H1 (cell line): ENCODE data around the gene PI4KB. TPM values are rescaled to one million over a fixed set of nuclear protein-coding genes. Genes with fewer than 3 reads are reported as not detected.

ENCODE experiments used
- CHD2 ChIP-seq: IDR thresholded peaks from 2 replicates; pipeline ENCODE4 v1.6.1; 2012; ENCODE audit warnings: low read length, improper control_type of control experiment
- EP300 ChIP-seq, 2 experiments: IDR thresholded peaks; 1 replicate in 1 of 2; 2 replicates in 1 of 2; pipeline ENCODE4 v1.6.1; 2011 to 2012; ENCODE audit warnings: low read depth in 2 of 2, low read length in 2 of 2, mild to moderate bottlenecking in 2 of 2, borderline replicate concordance in 1 of 2, inconsistent platforms in 1 of 2, moderate library complexity in 1 of 2
- KDM1A ChIP-seq: fragments of 200-600, 300-600 bp; sonication (generic); IDR thresholded peaks from 2 replicates; pipeline ENCODE4 v1.7.1; 2016; ENCODE audit warnings: mild to moderate bottlenecking, low read length, borderline replicate concordance
- SRF ChIP-seq: IDR thresholded peaks from 2 replicates; pipeline ENCODE4 v1.6.1; 2011; ENCODE audit warnings: mild to moderate bottlenecking, low read depth, low read length, moderate library complexity
- TBP ChIP-seq: IDR thresholded peaks from 2 replicates; pipeline ENCODE4 v1.6.1; 2011; ENCODE audit warnings: low read depth, low read length, improper control_type of control experiment
- YY1 ChIP-seq: IDR thresholded peaks from 2 replicates; pipeline ENCODE4 v1.6.1; 2011; ENCODE audit warnings: low read depth, mild to moderate bottlenecking, low read length
- polyA plus RNA-seq, 7 experiments: library from polyadenylated mRNA; depleted of rRNA in 3 of 7; stranded (reverse) in 5 of 7; unstranded in 2 of 7; fragments of >200 nt in 5 of 7; fragments of 200-250 nt in 2 of 7; gene quantifications; 1 replicate in 5 of 7; 2 replicates in 1 of 7; 4 replicates in 1 of 7; pipeline versions ENCODE4 v1.2.1 to v1.2.3, GENCODE V29; 2011 to 2013; ENCODE audit warnings: missing spikeins in 2 of 7, mixed read lengths in 2 of 7
- total RNA-seq: library from RNA; stranded (reverse); fragmentation: NEBNext Ultra II Directional; extraction: Animal tissue kit (Norgen Biotek cat#: 25700); gene quantifications from 2 replicates; pipeline ENCODE4 v1.2.1, GENCODE V29; 2021
- TF ChIP-seq, protein P1 (sequence below): IDR thresholded peaks from 2 replicates; pipeline ENCODE4 v1.6.1; 2012; ENCODE audit warnings: low read length, inconsistent platforms
- TF ChIP-seq, protein P2 (sequence below): fragments of 300-600 bp; sonication (generic); IDR thresholded peaks from 2 replicates; pipeline ENCODE4 v1.7.1; 2012; ENCODE audit warnings: low read length, moderate library complexity, mild to moderate bottlenecking, inconsistent platforms; ENCODE audit not compliant: insufficient replicate concordance

The PI4KB gene
- total and polyA plus RNA-seq, 2 of the 8 experiments (the other 6 are each of a cell fraction or from before 2014, with no cell fraction given): 30.1 to 37.1 TPM

DNA sequence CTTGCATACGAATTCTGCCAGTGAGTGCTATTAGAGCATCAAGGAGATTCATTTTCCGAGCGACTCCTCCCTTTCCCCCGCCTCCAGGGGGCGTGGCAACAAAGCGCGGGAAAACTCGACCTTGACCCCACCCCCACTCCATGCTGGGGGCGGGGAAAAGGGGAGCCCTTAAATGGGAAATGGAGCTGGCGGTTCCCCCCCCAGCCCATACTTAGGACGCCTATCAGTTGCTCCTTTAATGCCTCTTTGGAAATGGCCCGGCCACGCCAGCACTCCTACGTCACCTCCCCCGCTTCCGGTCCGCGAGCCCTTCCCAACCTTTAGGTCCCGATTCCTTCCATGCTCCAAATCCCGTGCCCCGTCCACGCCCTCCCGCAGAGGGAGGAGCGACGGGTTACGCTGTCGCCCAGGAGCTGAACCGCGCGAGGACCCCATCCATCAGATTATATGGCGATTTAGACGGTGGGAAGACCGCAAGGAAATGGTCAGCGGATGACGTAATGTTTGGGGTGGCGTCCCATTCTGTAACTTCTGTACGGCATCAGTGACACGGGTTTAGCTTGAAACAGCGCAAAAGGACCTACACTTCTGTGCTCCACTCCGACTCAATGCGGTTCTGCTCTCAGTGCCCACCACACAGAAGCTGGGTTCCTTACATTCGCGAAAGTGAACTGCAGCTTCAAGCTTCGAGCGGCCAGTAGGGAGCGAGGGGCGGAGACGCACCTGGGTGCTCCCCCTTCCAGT, 45.8 kb downstream of the PI4KB start (continued):
- TF ChIP-seq, protein P1, sequence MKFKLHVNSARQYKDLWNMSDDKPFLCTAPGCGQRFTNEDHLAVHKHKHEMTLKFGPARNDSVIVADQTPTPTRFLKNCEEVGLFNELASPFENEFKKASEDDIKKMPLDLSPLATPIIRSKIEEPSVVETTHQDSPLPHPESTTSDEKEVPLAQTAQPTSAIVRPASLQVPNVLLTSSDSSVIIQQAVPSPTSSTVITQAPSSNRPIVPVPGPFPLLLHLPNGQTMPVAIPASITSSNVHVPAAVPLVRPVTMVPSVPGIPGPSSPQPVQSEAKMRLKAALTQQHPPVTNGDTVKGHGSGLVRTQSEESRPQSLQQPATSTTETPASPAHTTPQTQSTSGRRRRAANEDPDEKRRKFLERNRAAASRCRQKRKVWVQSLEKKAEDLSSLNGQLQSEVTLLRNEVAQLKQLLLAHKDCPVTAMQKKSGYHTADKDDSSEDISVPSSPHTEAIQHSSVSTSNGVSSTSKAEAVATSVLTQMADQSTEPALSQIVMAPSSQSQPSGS: peak; percentile 99
- TF ChIP-seq YY1 (0 out of 2 replicates have a peak, but pooled peaks have one; percentile 57), CHD2 (no peak), KDM1A (0 out of 2 replicates have a peak, but pooled peaks have one; percentile 6), EP300 (IDR thresholded peaks at IDR 0.05; ENCODE audit: borderline replicate concordance in 1 of 2, low read depth in 2 of 2, low read length in 2 of 2) (no peak; a peak in 1 of 3 replicates), TBP (peak; percentile 85), SRF (peak; percentile 29; the same call in 1 of the 2 replicates)
- TF ChIP-seq, protein P2, sequence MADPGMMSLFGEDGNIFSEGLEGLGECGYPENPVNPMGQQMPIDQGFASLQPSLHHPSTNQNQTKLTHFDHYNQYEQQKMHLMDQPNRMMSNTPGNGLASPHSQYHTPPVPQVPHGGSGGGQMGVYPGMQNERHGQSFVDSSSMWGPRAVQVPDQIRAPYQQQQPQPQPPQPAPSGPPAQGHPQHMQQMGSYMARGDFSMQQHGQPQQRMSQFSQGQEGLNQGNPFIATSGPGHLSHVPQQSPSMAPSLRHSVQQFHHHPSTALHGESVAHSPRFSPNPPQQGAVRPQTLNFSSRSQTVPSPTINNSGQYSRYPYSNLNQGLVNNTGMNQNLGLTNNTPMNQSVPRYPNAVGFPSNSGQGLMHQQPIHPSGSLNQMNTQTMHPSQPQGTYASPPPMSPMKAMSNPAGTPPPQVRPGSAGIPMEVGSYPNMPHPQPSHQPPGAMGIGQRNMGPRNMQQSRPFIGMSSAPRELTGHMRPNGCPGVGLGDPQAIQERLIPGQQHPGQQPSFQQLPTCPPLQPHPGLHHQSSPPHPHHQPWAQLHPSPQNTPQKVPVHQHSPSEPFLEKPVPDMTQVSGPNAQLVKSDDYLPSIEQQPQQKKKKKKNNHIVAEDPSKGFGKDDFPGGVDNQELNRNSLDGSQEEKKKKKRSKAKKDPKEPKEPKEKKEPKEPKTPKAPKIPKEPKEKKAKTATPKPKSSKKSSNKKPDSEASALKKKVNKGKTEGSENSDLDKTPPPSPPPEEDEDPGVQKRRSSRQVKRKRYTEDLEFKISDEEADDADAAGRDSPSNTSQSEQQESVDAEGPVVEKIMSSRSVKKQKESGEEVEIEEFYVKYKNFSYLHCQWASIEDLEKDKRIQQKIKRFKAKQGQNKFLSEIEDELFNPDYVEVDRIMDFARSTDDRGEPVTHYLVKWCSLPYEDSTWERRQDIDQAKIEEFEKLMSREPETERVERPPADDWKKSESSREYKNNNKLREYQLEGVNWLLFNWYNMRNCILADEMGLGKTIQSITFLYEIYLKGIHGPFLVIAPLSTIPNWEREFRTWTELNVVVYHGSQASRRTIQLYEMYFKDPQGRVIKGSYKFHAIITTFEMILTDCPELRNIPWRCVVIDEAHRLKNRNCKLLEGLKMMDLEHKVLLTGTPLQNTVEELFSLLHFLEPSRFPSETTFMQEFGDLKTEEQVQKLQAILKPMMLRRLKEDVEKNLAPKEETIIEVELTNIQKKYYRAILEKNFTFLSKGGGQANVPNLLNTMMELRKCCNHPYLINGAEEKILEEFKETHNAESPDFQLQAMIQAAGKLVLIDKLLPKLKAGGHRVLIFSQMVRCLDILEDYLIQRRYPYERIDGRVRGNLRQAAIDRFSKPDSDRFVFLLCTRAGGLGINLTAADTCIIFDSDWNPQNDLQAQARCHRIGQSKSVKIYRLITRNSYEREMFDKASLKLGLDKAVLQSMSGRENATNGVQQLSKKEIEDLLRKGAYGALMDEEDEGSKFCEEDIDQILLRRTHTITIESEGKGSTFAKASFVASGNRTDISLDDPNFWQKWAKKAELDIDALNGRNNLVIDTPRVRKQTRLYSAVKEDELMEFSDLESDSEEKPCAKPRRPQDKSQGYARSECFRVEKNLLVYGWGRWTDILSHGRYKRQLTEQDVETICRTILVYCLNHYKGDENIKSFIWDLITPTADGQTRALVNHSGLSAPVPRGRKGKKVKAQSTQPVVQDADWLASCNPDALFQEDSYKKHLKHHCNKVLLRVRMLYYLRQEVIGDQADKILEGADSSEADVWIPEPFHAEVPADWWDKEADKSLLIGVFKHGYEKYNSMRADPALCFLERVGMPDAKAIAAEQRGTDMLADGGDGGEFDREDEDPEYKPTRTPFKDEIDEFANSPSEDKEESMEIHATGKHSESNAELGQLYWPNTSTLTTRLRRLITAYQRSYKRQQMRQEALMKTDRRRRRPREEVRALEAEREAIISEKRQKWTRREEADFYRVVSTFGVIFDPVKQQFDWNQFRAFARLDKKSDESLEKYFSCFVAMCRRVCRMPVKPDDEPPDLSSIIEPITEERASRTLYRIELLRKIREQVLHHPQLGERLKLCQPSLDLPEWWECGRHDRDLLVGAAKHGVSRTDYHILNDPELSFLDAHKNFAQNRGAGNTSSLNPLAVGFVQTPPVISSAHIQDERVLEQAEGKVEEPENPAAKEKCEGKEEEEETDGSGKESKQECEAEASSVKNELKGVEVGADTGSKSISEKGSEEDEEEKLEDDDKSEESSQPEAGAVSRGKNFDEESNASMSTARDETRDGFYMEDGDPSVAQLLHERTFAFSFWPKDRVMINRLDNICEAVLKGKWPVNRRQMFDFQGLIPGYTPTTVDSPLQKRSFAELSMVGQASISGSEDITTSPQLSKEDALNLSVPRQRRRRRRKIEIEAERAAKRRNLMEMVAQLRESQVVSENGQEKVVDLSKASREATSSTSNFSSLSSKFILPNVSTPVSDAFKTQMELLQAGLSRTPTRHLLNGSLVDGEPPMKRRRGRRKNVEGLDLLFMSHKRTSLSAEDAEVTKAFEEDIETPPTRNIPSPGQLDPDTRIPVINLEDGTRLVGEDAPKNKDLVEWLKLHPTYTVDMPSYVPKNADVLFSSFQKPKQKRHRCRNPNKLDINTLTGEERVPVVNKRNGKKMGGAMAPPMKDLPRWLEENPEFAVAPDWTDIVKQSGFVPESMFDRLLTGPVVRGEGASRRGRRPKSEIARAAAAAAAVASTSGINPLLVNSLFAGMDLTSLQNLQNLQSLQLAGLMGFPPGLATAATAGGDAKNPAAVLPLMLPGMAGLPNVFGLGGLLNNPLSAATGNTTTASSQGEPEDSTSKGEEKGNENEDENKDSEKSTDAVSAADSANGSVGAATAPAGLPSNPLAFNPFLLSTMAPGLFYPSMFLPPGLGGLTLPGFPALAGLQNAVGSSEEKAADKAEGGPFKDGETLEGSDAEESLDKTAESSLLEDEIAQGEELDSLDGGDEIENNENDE: no peak
